DMS153 treated with DMSO at 0.1 percent for 48 hours (cell line): ENCODE results near the gene FRMPD4.

Experiments
- DNase-seq: peaks from one replicate; lab custom pipeline; 2025; ENCODE audit not compliant: unreplicated experiment; lab: John Stamatoyannopoulos, UW

Gene FRMPD4

DNA sequence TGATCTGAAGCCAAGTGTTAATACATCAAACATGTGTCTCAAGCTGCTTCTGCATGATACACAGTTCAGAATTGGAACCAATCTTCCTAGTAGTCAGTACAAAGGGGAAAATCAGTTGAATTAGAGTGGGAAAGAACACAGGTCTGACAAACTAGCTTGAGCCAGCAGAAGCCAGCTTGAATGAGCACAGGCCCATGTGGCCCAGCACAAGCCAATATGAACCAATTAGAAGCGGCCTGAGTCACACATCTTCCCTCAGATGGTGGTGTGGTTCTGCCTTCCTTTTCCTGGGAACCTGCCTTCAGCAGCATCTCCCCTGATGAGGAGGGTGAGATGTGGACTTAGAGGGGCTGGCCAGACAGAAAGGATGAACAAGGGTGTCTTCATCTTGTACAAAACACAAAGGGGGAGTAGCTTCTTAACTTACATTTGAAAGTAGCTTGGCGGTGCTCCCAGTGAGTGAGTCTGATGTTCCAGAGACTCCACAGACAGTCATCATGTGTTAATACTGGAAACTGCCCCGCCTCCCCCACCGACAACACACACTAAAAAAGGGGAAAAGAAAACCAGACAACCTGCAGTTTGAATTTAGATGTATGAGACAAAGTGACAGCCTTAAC lies 72.0 kb downstream of the FRMPD4 start:
- no peak for DNase-seq

DNA sequence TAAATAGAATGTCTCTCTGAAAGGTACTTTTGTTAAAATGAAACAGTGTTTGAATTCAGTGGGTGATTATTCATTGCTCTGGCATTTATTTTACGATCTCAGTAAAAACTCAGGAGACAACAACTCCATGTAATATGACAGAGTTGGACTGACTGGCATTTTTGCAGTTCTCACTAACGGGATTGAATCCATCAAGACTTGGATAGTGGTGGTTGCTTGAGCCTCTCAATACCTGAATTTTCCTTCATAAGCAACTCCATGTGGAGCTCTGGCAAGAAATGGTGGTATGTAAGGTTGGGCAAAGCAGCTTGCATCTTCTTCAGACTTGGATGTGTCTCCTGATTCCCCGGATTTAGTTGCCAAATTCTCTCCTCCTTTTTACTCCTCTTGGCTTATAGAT lies 72.7 kb downstream of the FRMPD4 start:
- no peak for DNase-seq

DNA sequence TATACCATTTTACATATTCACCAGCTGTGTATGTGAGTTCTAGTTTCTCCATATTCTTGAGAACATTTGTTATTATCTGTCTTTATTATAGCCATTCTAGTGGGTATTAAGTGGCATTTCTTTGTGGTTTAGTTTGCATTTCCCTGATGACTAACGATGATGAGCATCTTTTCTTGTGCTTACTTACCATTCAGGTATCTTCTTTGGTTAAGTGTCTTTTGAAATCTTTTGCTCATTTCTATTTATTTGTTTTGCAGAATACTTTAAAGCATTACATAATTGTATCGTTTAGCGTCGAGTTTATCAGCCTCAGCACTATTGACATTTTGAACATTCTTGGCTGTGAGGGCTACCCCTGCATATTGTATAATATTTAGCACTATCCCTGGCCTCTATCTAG lies 85.4 kb downstream of the FRMPD4 start:
- DNase-seq, result no peak

DNA sequence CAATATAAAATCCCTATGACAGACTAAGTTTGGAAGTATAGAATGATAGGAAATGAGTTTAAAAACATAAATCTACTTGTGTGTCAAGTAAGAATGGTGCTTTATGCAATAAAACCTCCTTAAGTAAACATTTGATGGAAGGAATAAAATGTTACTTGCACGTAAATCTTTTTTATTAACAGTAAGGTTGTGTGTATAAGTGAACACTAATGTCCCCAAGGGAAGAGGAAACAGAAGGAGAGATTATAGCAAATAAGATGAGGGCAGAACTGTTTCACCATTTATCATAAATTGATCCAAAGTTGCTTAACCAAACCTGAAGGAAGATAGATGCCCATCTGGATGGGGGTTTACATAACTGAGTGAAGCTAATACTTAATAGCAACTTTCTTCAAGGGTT lies 86.8 kb downstream of the FRMPD4 start:
- no peak for DNase-seq

GRCh38 chrX:12227412-12228041 lies 89.3 kb downstream of the FRMPD4 start:
- DNase-seq, result no peak

DNA sequence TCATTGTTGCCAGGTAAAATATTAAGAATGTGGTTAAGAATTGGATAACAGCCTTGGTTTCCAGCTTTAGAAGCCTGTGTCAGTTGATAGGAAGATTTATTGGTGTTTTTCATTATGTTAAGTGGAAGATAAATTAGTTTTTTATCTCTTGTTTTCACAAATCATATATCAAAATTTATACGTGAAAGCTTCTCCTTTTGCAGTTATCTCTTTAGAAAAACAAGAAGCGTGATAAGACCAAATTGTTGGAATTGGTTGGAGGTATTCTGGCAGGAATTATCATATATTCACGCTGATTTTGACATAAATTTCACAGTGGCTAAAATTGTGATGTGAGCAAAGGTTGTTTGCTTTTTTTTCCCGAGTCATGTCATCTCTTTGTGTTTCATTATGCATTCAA lies 90.6 kb downstream of the FRMPD4 start:
- DNase-seq, result no peak

DNA sequence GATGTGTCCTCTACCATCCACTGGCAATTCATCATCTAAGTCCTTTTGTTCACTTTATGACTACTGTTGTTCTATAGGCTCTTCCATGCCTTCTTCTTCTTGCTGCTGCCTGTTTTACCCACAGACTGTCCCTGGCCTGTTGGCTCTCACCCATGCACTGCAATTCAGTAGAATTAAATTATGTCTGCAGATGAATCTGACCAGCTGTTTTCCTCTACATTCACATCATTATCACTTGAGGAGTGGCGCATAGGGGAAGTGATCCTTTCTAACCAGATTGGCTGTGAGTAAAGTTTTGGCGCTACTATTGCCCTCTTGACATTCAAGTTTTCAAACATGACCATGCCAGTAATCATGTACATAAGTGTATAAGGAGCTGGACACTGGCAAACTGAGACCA lies 91.7 kb downstream of the FRMPD4 start:
- no peak for DNase-seq

DNA sequence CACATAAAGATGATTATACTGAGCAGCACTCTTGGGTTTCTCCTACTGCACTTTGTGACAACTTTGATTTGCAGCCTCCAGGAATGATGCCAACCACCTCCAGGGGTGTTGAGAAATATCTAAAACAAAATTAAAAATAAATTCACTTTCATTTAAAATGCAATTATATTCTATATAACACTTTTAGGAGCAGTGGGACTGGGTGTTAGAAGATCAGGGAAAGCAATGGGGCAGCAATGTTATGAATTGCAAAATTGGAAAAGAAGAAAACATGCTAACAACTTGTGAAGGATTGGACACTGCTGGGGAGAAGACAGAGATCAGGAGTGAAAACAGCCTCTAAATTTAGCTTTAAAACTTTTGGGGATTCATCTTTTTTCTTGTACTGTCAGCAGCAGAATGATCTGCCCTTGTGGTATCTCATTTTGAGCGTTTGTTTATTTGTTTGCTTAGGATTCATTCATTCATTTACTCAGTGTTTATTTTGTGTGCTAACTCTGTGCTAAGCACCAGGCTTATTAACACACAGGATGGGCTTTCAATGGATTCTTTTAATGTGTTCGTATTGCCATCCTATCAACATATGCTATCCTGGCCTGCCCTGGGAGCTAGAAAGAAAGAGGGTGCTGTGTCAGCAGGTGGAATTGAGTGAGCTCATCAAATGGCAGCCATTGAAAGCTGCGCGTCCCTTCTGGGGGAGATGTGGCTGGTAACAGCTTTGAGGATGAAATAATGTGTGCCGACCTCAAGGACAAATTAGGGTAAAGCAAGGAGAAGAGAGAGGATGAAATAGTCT lies 96.5 kb downstream of the FRMPD4 start:
- no peak for DNase-seq

- no peak for DNase-seq
Observed at GRCh38 chrX:12236156-12236555, 97.9 kb downstream of the FRMPD4 start.

DNA sequence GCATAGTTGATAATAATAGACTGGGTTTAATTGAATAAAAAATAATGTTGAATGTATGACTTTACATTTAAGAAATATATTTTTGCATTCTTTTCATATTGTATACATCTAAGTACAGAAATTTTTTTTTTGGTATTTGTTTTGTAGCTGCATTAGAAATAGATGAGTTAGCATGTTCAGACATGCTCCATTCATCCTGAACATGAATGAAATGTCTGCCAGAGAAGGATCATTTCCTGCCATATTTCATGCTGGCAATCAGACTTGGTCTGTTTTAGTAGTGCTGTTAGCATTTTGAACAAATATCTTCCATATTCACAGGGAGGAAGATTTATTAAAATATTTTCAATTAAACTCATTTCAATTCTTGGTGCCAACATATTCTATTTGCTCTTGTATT lies 98.9 kb downstream of the FRMPD4 start:
- no peak for DNase-seq

GRCh38 chrX:12237771-12238170 lies 99.5 kb downstream of the FRMPD4 start:
- DNase-seq, result no peak

- DNase-seq, result no peak
Observed at GRCh38 chrX:12239356-12240082, 101.2 kb downstream of the FRMPD4 start.

- no peak for DNase-seq
Observed at GRCh38 chrX:12240491-12240890, 102.2 kb downstream of the FRMPD4 start.

DNA sequence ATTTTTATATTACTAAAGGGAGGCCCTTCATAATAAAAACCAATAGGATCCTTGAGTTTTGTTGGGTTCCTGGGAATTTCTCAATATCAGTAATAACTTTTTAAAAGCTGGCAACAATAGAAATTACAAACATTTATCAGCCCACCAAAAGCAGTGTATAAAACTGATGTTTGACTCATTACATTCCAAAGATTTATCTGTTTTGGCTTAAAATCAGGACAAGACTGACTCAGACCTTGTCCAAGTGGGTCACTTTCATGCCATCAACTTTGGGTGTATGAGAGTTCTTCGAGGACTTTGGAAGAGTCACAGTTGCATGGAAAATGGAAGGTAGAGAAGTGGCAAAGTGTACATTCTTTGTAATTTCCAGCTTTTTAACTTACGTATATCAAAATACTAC lies 102.8 kb downstream of the FRMPD4 start:
- no peak for DNase-seq

DNA sequence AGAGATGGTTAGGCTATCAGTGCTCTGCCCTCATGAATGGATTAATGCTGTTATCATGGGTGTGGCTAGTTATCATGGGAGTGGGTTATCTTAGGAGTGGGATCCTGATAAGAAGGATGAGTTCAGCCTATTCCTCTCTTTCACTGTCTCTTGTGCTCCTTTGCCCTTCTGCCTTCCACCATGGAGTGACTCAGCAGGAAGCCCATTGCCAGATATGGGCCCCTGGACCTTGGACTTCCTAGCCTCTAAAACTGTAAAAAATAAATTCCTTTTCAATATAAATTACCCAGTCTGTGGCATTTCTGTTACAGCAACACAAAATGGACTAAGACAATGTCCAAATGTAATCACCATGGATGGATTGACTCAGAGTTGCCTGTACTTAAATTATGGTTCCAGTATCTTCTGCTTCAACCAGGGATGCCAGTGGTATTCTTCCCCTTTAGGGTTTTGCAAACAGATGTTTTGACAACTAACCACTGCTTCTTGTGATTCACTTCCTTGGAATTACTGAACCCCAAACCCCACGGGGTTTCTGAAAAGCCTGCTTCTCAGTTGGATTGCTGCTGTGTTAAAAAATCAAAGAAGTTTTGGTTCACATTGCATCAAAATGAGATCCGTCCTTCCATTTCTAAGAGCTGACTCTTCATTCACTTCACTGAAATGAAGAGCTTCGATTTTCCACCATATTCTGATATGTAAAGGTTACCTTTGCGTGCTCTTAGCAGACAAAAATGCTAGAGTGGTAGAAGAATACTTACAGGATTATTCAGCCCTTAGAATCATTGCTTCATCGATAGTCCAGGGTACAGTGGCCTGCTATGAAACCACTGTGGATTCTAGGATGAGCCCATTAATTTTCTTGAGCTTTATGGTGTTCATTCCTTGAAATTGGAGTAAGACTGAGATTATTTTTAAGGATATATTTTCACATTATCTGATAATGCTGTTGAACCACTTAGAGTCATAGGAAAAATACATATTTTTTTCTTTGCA lies 107.7 kb downstream of the FRMPD4 start:
- no peak for DNase-seq

DNA sequence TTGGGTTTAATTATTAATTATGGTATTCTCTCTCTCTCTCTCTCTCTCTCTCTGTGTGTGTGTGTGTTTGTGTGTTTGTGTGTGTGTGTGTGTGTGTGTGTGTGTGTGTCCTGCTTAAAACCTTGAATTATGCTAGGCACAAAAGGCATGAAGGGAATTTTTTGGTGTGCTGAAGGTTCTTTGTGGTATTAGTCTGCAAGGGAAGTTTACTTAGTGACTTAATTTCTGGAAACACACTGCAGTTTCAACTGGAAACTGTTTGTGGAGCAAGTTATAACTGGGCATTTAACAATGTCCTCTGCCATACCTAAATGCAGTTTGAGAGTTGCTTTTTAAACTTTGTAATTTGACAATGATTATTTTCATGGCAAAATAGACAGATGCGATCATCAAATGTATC lies 111.7 kb downstream of the FRMPD4 start:
- no peak for DNase-seq

- no peak for DNase-seq
Observed at GRCh38 chrX:12263211-12263610, 124.9 kb downstream of the FRMPD4 start.

DNA sequence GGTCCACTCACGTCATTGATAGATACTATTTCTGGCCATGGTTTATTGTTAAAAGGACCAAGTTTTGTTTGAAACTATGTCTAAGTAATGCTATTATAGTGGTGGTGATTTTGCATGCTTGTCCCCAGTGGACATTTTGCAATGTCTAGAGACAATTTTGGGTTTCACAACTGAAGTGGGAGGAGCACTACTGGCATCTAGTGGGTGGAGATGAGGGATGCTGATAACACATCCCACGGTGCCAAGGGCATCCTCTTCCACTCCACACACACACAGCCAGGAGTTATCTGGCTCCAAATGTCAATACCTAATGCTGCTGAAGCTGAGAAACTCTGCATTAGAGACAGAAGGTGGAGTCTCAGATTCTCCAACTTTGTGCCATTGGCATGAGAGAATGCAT lies 131.2 kb downstream of the FRMPD4 start:
- no peak for DNase-seq

DNA sequence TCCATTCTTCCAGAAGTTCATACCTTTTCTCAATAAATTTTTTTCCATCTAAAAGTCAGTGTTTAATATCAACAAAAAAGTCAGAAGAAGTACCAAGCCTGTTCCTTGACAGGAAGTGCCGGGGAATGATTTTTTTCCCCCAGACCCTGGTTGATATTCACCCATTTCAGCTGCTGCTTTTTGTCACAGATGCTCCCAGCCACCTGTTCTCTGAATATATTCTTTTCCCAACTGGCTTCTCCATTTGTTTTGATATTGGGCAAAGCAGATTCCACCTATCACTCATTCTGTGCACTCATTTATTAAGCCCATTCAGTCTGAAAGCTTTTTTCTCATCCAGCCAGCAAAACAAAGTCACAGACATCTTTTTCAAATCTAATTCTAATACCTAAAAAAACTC lies 139.9 kb downstream of the FRMPD4 start:
- DNase-seq, result no peak

DNA sequence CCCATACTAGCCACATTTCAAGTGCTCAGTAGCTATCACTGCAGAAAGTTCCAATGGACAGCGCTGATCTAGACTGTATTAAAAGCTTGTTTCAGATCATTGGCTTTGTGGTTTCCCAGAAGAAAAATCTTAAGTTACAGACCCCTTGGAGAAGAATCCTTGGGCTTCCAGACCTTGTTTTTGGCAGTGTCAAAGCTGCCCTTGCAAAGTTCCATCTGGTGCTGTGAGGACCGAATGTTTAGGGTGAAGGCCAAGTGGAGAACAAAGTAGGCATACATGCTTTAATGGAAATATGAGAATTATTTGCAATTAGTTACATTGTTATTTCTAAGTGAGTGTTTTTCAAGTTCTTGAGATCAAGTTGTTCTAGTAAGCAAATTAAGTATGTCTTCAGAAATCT lies 144.7 kb downstream of the FRMPD4 start:
- no peak for DNase-seq
